Vagina (tissue), 2 donors: Measurements from ENCODE around the gene ZNF583.

Experiments
- POLR2A ChIP-seq, 2 donors: fragments of 450-650 bp; IDR thresholded peaks; one replicate each; pipeline ENCODE4 v1.6.1; 2017; ENCODE audit warnings: antibody characterized with exemption in 2 of 2, mild to moderate bottlenecking in 2 of 2, moderate library complexity in 2 of 2
- TF ChIP-seq, protein P1 (sequence below), 3 experiments: fragments of 450-650 bp in 2 of 3; fragments of 200-600 bp in 1 of 3; sonication (generic) in 1 of 3; IDR thresholded peaks; one replicate each; pipeline ENCODE4 v1.5.1; 2017 to 2019; ENCODE audit warnings: antibody characterized with exemption in 3 of 3, mild to moderate bottlenecking in 2 of 3, moderate library complexity in 2 of 3

DNA sequence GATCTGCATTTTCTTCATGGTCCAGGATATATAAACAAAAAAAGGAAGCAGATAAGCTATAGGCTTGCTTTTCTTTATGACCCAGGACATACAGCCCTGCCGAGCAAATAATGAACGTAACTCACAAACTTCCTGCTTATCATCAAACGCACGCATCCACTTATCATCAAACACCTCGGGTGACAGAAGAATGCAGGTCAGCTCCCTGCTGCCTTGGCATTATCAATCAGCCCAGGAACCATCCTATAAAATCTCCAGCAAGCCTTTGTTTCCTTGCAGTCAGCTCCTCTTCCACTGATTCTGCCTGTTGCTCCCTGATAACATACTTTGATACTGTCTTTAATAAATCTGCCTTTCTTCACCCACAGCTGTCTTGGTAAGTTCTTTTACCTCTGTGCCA is 5.3 kb upstream of the ZNF583 start:
- TF ChIP-seq, protein P1, sequence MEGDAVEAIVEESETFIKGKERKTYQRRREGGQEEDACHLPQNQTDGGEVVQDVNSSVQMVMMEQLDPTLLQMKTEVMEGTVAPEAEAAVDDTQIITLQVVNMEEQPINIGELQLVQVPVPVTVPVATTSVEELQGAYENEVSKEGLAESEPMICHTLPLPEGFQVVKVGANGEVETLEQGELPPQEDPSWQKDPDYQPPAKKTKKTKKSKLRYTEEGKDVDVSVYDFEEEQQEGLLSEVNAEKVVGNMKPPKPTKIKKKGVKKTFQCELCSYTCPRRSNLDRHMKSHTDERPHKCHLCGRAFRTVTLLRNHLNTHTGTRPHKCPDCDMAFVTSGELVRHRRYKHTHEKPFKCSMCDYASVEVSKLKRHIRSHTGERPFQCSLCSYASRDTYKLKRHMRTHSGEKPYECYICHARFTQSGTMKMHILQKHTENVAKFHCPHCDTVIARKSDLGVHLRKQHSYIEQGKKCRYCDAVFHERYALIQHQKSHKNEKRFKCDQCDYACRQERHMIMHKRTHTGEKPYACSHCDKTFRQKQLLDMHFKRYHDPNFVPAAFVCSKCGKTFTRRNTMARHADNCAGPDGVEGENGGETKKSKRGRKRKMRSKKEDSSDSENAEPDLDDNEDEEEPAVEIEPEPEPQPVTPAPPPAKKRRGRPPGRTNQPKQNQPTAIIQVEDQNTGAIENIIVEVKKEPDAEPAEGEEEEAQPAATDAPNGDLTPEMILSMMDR (IDR thresholded peaks at IDR 0.05): no peak
- TF ChIP-seq POLR2A (IDR thresholded peaks at IDR 0.05): no peak
